SK-N-MC (cell line): ENCODE measurements around the gene CD8B.

Experiments
- DNase-seq: peaks from one replicate; pipeline ENCODE4 v3.0.0-alpha.2; 2011; ENCODE audit warnings: low read depth, low spot score
- H3K27ac ChIP-seq: fragments of 200-600 bp; sonication (generic); 2 replicates; pipeline ENCODE4 v1.5.1; 2016; ENCODE audit warnings: mixed run types
- H3K36me3 ChIP-seq: fragments of 200-600 bp; sonication (generic); 2 replicates; pipeline ENCODE4 v1.6.1; 2017; ENCODE audit warnings: antibody characterized with exemption, low read length, mixed read lengths; ENCODE audit not compliant: insufficient read depth
- H3K4me3 ChIP-seq: fragments of 200-600 bp; sonication (generic); 2 replicates; pipeline ENCODE4 v1.5.1; 2016
- H3K9ac ChIP-seq: fragments of 200-600 bp; sonication (generic); 2 replicates; pipeline ENCODE4 v1.8.0; 2017; ENCODE audit warnings: mixed run types, mixed read lengths; ENCODE audit not compliant: insufficient read length
- H3K9me3 ChIP-seq: fragments of 200-600 bp; sonication (generic); 2 replicates; pipeline ENCODE4 v1.6.1; 2017; ENCODE audit warnings: low read depth, mild to moderate bottlenecking, antibody characterized with exemption, low read length, moderate library complexity, mixed read lengths
- EZH2 ChIP-seq: fragments of 200-600 bp; sonication (generic); IDR thresholded peaks from one replicate; pipeline ENCODE4 v1.6.1; 2017; ENCODE audit warnings: antibody characterized with exemption
- FOXP2 ChIP-seq: optimal IDR thresholded peaks from 2 replicates; pipeline ENCODE3; 2011; ENCODE audit warnings: mild to moderate bottlenecking, moderate library complexity; ENCODE audit not compliant: insufficient read depth; ENCODE audit errors: extremely low read length, control extremely low read depth
- POLR2AphosphoS5 ChIP-seq: IDR thresholded peaks from 2 replicates; pipeline ENCODE4 v1.6.1; 2012; ENCODE audit warnings: mild to moderate bottlenecking, low read depth, low read length, borderline replicate concordance

Gene CD8B

DNA sequence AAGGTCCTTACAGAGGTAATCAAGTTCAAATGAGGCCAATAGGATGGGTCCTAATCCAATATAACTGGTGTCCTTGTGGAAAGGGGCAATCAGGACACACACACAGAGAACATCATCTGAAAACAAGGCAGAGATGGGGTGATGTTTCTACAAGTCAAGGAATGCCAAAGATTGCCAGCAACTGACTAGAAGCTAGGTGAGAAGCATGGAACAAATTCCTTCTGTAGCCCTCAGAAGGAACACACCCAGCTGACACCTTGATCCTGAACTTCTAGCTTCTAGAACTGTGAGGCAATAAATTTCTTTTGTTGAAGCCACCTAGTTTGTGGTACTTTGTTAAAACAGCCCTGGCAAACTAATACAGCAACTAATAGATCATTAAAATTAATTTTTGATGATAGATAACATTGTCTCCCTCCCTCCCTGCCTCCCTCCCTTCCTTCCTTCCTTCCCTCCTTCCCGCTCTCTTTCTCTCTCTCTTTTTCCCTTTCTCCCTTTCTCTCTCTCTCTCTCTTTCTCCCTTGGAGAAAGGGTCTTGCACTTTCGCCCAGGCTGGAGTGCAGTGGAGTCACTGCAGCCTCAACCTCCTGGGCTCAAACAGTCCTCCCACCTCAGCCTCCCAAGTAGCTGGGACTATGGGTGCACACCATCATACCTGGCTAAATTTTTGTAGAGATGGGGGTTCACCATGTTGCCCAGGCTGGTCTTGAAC lies 60.7 kb downstream of the CD8B start:
- Histone ChIP-seq H3K9me3 (no peaks in the 10 kb centered on the region), H3K9ac (no peak overlapping the region), H3K4me3 (no peak overlapping the region), H3K36me3 (no peaks in the 10 kb centered on the region), H3K27ac (no peak overlapping the region)
- DNase-seq: no peak
- TF ChIP-seq POLR2AphosphoS5 (no peak), EZH2 (no peak), FOXP2 (no peak)

DNA sequence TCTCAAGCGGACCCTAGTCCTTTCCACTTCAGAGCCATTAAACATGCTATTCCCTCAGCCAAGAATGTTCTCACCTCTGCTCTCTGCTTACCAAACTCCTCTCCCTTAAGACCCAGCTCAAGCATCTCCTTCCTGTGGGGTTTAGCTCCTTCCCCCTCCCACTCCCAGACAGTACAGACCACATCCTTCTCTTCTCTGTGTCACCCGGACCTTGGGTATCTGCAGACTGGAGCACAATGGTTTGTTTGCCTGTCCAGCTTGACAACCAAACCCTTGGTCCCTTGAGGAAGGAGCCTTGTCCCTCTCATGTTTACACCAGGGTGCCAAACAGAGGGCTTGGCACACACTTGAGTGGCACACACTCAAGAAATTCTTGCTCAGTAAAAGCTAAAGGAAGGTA lies 66.8 kb downstream of the CD8B start:
- Histone ChIP-seq H3K36me3 (no peaks in the 10 kb centered on the region), H3K9ac (no peak overlapping the region), H3K9me3 (no peaks in the 10 kb centered on the region), H3K4me3 (no peak overlapping the region), H3K27ac (no peak overlapping the region)
- no peak for DNase-seq
- no peak for TF ChIP-seq POLR2AphosphoS5
- no peak for TF ChIP-seq FOXP2
- TF ChIP-seq EZH2: no peak

DNA sequence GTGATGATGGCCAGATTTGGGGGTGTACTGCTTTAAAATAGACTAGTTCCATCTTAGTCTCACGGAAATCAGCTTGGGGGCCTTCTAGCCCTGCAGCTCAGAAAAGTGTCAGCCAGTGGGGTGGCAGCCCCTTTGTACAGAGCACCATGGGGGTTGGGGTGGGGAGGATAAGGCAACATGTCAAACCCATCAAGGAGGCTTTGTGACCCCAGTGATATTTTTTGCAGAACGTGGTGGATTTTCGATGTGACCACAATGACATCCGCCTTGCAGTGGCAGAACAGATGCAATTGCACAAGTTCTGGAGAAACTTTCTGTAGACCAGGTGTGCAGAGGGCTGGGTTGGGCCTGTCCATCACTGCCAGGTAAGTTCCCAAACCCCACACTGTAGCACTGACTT lies 67.9 kb downstream of the CD8B start:
- Histone ChIP-seq H3K9ac (no peak overlapping the region), H3K4me3 (no peak overlapping the region), H3K9me3 (no peaks in the 10 kb centered on the region), H3K36me3 (no peaks in the 10 kb centered on the region), H3K27ac (no peak overlapping the region)
- no peak for DNase-seq
- TF ChIP-seq FOXP2: no peak
- TF ChIP-seq EZH2: no peak
- no peak for TF ChIP-seq POLR2AphosphoS5

DNA sequence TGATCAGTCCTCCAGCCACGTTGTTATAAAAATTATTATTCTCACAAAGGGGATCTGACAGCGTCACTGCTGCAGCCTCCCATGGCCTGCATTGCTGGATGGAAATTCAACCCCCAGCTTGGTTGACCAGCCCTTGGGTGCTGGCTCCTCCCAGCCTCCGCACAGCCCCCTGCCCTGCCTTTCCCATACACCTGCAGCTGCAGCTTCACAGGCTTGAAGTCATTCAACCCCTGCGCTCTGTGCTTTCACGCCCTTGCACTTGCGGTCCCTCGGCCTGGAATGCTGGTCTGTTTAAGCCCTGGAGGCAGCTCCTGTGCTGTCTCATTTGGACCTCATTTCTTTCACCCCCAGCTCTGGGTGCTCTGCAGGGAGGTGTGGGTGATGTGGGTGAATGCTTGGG lies 70.1 kb downstream of the CD8B start:
- DNase-seq: no peak
- H3K9me3 ChIP-seq: no peaks in the 10 kb centered on the region
- no peak for TF ChIP-seq EZH2
- no peak for TF ChIP-seq FOXP2
- TF ChIP-seq POLR2AphosphoS5: no peak
- no peaks in the 10 kb centered on the region for H3K36me3 ChIP-seq
- H3K4me3 ChIP-seq: no peak overlapping the region
- no peak overlapping the region for H3K27ac ChIP-seq
- no peak overlapping the region for H3K9ac ChIP-seq

DNA sequence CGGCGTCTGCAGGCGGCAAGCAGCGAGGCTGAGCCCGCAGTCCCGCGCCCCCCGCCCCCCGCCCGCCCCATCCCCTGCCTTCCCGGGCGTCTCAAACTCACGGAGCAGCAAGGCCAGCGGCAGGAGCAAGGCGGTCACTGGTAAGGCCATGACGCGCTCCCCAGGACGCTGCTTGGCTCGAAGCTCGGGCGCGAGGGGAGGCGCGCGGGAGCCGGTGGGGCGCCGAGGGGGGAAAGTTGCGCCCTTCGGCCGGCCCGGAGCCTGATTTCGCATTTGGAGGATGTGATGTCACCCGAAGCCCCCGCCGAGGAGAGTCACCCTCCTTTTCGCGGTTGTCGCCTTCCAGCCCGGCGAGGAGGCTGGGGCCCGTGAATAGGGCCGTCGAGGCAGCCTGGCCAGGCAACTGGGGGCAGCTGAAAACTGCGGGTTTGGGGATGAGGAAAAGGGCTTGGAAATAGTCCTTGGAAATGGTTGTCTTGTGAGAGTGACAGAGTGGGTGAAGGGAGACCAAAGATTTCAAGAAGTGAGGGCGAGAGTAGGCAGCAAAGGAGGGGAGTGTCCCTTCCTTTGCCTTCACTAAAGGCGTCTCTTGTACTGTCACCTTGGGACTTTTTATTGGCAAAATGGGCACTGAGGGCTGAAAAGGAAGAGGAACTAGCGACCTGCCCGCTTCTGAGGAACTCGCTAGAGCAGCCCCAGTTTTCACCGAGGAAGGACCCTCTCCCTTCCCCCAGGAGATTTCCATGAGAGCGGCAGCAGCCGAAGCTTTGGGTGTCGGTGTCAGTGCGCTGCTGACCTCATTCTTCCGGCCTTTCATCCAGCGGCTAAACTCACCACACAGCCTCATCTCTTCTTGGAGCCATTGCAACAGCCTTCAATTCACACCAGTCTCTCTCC lies 70.8 kb downstream of the CD8B start, which contains the start of gene CD8A:
Gene CD8A, minus strand, starts transcription at position 238 of the 897 bp plus-strand sequence. Its CDS starts 88 bp downstream, at position 150.
- Histone ChIP-seq H3K36me3 (no peaks in the 10 kb centered on the region), H3K4me3 (peak within 1 kb of the TSS; percentile 50), H3K9ac (no peak within 1 kb of the TSS), H3K9me3 (no peaks in the 10 kb centered on the region), H3K27ac (no peak within 1 kb of the TSS)
- no peak for DNase-seq
- TF ChIP-seq POLR2AphosphoS5: no peak
- no peak for TF ChIP-seq FOXP2
- peak; percentile 80 for TF ChIP-seq EZH2

DNA sequence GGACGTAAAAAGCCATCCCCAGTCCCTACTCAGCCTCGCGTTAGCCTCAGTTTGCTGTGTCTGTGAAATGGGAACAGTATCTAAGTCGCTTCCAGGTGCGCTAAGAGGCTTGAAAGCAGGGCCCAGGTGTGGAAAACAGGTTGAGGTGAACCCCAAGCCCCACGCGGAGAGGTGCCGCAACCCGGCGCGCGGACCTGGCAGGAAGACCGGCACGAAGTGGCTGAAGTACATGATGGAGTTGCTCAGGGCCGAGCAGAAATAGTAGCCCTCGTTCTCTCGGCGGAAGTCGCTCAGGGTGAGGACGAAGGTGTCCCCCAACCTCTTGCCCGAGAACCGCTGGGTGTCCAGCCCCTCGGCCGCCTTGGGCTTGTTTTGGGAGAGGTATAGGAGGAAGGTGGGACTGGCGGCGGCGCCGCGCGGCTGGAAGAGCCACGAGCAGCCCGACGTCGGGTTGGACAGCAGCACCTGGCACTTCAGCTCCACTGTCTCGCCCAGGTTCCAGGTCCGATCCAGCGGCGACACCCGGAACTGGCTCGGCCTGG lies 71.5 kb downstream of the CD8B start:
- Histone ChIP-seq H3K36me3 (no peaks in the 10 kb centered on the region), H3K9me3 (no peaks in the 10 kb centered on the region), H3K9ac (no peak overlapping the region), H3K27ac (no peak overlapping the region), H3K4me3 (peak overlapping the region; percentile 30; the same call in 1 of the 2 replicates)
- no peak for DNase-seq
- no peak for TF ChIP-seq FOXP2
- TF ChIP-seq POLR2AphosphoS5: no peak
- TF ChIP-seq EZH2: no peak

DNA sequence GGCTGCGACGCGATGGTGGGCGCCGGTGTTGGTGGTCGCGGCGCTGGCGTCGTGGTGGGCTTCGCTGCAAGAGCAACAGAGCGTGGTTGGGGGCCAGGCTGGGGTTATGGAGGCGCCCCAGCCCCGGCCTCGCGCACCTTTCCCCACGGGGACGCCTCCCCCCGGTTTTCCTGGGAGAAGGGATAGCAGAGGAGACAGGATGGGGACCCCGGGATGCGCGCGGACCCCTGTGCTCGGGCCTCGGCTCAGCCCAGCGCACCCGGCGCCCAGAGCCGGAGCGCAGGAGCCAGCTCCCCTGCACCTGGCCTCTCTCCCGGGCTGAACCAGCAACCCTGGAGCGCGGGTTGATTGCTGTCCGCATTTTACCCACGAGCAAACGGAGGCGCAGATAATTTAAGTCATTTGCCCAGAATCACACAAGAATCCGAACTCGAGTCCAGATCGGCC lies 72.0 kb downstream of the CD8B start:
- no peaks in the 10 kb centered on the region for H3K9me3 ChIP-seq
- no peak overlapping the region for H3K9ac ChIP-seq
- DNase-seq: no peak
- no peaks in the 10 kb centered on the region for H3K36me3 ChIP-seq
- TF ChIP-seq EZH2 (no peak), FOXP2 (no peak), POLR2AphosphoS5 (no peak)
- no peak overlapping the region for H3K27ac ChIP-seq
- no peak overlapping the region for H3K4me3 ChIP-seq
